SK-N-SH (cell line): ENCODE measurements around the gene RFX2. TPM values are rescaled to one million over a fixed set of nuclear protein-coding genes. Genes with fewer than 3 reads are reported as not detected.

Experiments used
- CTCF ChIA-PET: fragments of 300-600, 350-600 bp; formaldehyde crosslinking; extraction: SDS; loops from one replicate; lab custom pipeline; 2021; lab: Yijun Ruan, JAX
- POLR2A ChIA-PET: fragments of 350-600 bp; sonication (Branson Sonifier 250); formaldehyde crosslinking; extraction: SDS; loops from one replicate; lab custom pipeline; 2020; ENCODE audit warnings: antibody characterized with exemption, inconsistent platforms; lab: Yijun Ruan, JAX
- DNase-seq: peaks from one replicate; pipeline ENCODE4 v3.0.0; 2012
- H2AFZ ChIP-seq: fragments of 200-600 bp; sonication (generic); 2 replicates; pipeline ENCODE4 v1.8.1; 2016; ENCODE audit warnings: antibody characterized with exemption, mild to moderate bottlenecking, low read depth
- H3F3A ChIP-seq: fragments of 200-600 bp; sonication (generic); replicated peaks from 2 replicates; pipeline ENCODE3; 2016; ENCODE audit warnings: antibody characterized with exemption, mild to moderate bottlenecking; ENCODE audit not compliant: insufficient read depth
- H3K27ac ChIP-seq, 2 experiments: fragments of 200-500 bp in 1 of 2; fragments of 200-600 bp in 1 of 2; sonication (Bioruptor generic) in 1 of 2; sonication (generic), shearing (Covaris generic) in 1 of 2; 2 replicates each; pipeline versions ENCODE4 v1.5.1 to v1.6.1; 2014 to 2016; ENCODE audit warnings: low read depth in 2 of 2, inconsistent platforms in 1 of 2, low read length in 1 of 2, mild to moderate bottlenecking in 1 of 2, mixed read lengths in 1 of 2
- H3K27me3 ChIP-seq: fragments of 200-600 bp; sonication (generic), shearing (Covaris generic); 2 replicates; pipeline ENCODE4 v1.6.1; 2016; ENCODE audit warnings: mixed run types; ENCODE audit not compliant: insufficient read depth
- H3K36me3 ChIP-seq, 2 experiments: fragments of 200-500 bp in 1 of 2; fragments of 200-600 bp in 1 of 2; sonication (Bioruptor generic) in 1 of 2; sonication (generic) in 1 of 2; replicated peaks in 1 of 2; 2 replicates each; pipeline versions ENCODE3 to v1.5.1; 2014 to 2016; ENCODE audit warnings: low read length in 1 of 2, mild to moderate bottlenecking in 1 of 2; ENCODE audit not compliant: insufficient read depth in 2 of 2, control insufficient read depth in 1 of 2
- H3K4me1 ChIP-seq, 2 experiments: fragments of 200-500 bp in 1 of 2; fragments of 200-600 bp in 1 of 2; sonication (Bioruptor generic) in 1 of 2; sonication (generic), shearing (Covaris generic) in 1 of 2; 2 replicates each; pipeline versions ENCODE4 v1.5.1 to v1.6.1; 2014 to 2016; ENCODE audit warnings: low read depth in 1 of 2, low read length in 1 of 2, mixed run types in 1 of 2; ENCODE audit not compliant: insufficient read depth in 2 of 2, control insufficient read depth in 1 of 2
- H3K4me2 ChIP-seq: fragments of 200-600 bp; sonication (generic), shearing (Covaris generic); 2 replicates; pipeline ENCODE4 v1.6.1; 2017; ENCODE audit warnings: mixed run types
- H3K4me3 ChIP-seq, 2 experiments: fragments of 200-500 bp in 1 of 2; fragments of 200-600 bp in 1 of 2; sonication (Bioruptor generic) in 1 of 2; sonication (generic), shearing (Covaris generic) in 1 of 2; 2 replicates each; pipeline versions ENCODE4 v1.5.1 to v1.8.1; 2014 to 2016; ENCODE audit warnings: low read depth in 2 of 2, inconsistent platforms in 1 of 2, low read length in 1 of 2, mild to moderate bottlenecking in 1 of 2, mixed read lengths in 1 of 2, moderate library complexity in 1 of 2
- H3K79me2 ChIP-seq: fragments of 200-600 bp; sonication (generic); 2 replicates; pipeline ENCODE4 v1.8.1; 2017; ENCODE audit warnings: mild to moderate bottlenecking; ENCODE audit not compliant: insufficient read depth
- H3K9ac ChIP-seq: fragments of 200-600 bp; sonication (generic); 2 replicates; pipeline ENCODE4 v1.6.1; 2017; ENCODE audit warnings: mixed run types
- H3K9me2 ChIP-seq: fragments of 200-600 bp; sonication (generic); 2 replicates; pipeline ENCODE4 v1.6.1; 2017; ENCODE audit warnings: mixed run types
- H3K9me3 ChIP-seq: fragments of 200-600 bp; sonication (generic); 2 replicates; pipeline ENCODE4 v1.6.1; 2017; ENCODE audit warnings: mixed run types, mild to moderate bottlenecking, moderate library complexity
- H4K20me1 ChIP-seq: fragments of 200-600 bp; sonication (generic); 2 replicates; pipeline ENCODE4 v1.6.1; 2017; ENCODE audit warnings: mild to moderate bottlenecking, mixed run types; ENCODE audit not compliant: insufficient read depth
- CHD2 ChIP-seq: fragments of 150-350 bp; IDR thresholded peaks from 2 replicates; pipeline ENCODE4 v1.6.1; 2018; ENCODE audit warnings: low read length; ENCODE audit not compliant: partially characterized antibody
- ELF1 ChIP-seq: IDR thresholded peaks from 2 replicates; pipeline ENCODE4 v1.4.0; 2012
- EZH2phosphoT487 ChIP-seq: fragments of 200-600 bp; sonication (generic); IDR thresholded peaks from 2 replicates; pipeline ENCODE4 v1.6.1; 2017; ENCODE audit warnings: low read depth, mixed run types, mild to moderate bottlenecking, antibody characterized with exemption, moderate library complexity, borderline replicate concordance
- FOSL2 ChIP-seq: IDR thresholded peaks from 2 replicates; pipeline ENCODE4 v1.4.0; 2012; ENCODE audit warnings: low read depth, mild to moderate bottlenecking, moderate library complexity, borderline replicate concordance
- FOXJ3 ChIP-seq: sonication (generic); formaldehyde crosslinking; IDR thresholded peaks from 2 replicates; pipeline ENCODE4 v1.5.1; 2020; ENCODE audit warnings: mild to moderate bottlenecking, missing genetic modification reagents
- FOXM1 ChIP-seq: IDR thresholded peaks from 2 replicates; pipeline ENCODE4 v1.4.0; 2012; ENCODE audit warnings: low read depth, mild to moderate bottlenecking
- GABPA ChIP-seq: IDR thresholded peaks from 2 replicates; pipeline ENCODE4 v1.4.0; 2012; ENCODE audit warnings: low read depth, mild to moderate bottlenecking
- GATA2 ChIP-seq: sonication (generic); formaldehyde crosslinking; IDR thresholded peaks from 2 replicates; pipeline ENCODE4 v1.5.0; 2020; ENCODE audit warnings: mild to moderate bottlenecking, missing genetic modification reagents
- JUND ChIP-seq: IDR thresholded peaks from 2 replicates; pipeline ENCODE4 v1.4.0; 2012
- MAX ChIP-seq: IDR thresholded peaks from 2 replicates; pipeline ENCODE4 v1.4.0; 2012; ENCODE audit warnings: low read depth
- NFIC ChIP-seq: IDR thresholded peaks from 2 replicates; pipeline ENCODE4 v1.4.0; 2012; ENCODE audit warnings: borderline replicate concordance
- NRF1 ChIP-seq: IDR thresholded peaks from 2 replicates; pipeline ENCODE4 v1.6.1; 2012; ENCODE audit warnings: low read depth, mild to moderate bottlenecking, low read length
- POLR2AphosphoS5 ChIP-seq: IDR thresholded peaks from 2 replicates; pipeline ENCODE4 v1.6.1; 2012; ENCODE audit warnings: low read depth, low read length
- RAD21 ChIP-seq: IDR thresholded peaks from 2 replicates; pipeline ENCODE4 v1.6.1; 2012; ENCODE audit warnings: mild to moderate bottlenecking, low read length
- RCOR1 ChIP-seq: fragments of 150-350 bp; IDR thresholded peaks from 2 replicates; pipeline ENCODE4 v1.6.1; 2017; ENCODE audit warnings: antibody characterized with exemption, low read length
- REST ChIP-seq: IDR thresholded peaks from 2 replicates; pipeline ENCODE4 v1.6.1; 2012; ENCODE audit warnings: mild to moderate bottlenecking, low read depth, low read length, moderate library complexity
- RFX5 ChIP-seq: IDR thresholded peaks from 2 replicates; pipeline ENCODE4 v1.6.1; 2012; ENCODE audit warnings: mild to moderate bottlenecking, improper control_type of control experiment, low read length
- SIN3A ChIP-seq: IDR thresholded peaks from 2 replicates; pipeline ENCODE4 v1.6.1; 2012; ENCODE audit warnings: low read depth, mild to moderate bottlenecking, low read length, moderate library complexity, borderline replicate concordance
- SMC3 ChIP-seq: IDR thresholded peaks from 2 replicates; pipeline ENCODE4 v1.6.1; 2012; ENCODE audit warnings: low read depth, low read length, improper control_type of control experiment
- TAF1 ChIP-seq: IDR thresholded peaks from 2 replicates; pipeline ENCODE4 v1.6.1; 2012; ENCODE audit warnings: low read depth, mild to moderate bottlenecking, low read length, moderate library complexity, borderline replicate concordance
- TEAD4 ChIP-seq: IDR thresholded peaks from 2 replicates; pipeline ENCODE4 v1.4.0; 2012; ENCODE audit warnings: mild to moderate bottlenecking, borderline replicate concordance; ENCODE audit not compliant: insufficient read depth
- ZBTB33 ChIP-seq: IDR thresholded peaks from 2 replicates; pipeline ENCODE4 v1.4.0; 2012; ENCODE audit warnings: low read depth, borderline replicate concordance
- WGBS: methylation state at CpG from one replicate; pipeline ENCODE4 v1.1.6; 2017; ENCODE audit warnings: low lambda C conversion rate; 5-methylcytosine and 5-hydroxymethylcytosine counted together
- polyA plus RNA-seq, 3 experiments: library from polyadenylated mRNA; depleted of rRNA; stranded (reverse); fragments of >200 nt; gene quantifications; 2 replicates each; pipeline ENCODE4 v1.2.3, GENCODE V29; 2012

The RFX2 gene
- polyA plus RNA-seq, 1 of the 3 experiments (the other 2 are of a cell fraction) = 12.6 TPM

- TF ChIP-seq REST = no peak
- TF ChIP-seq GATA2 (CRISPR knock-in tag) = no peak
- no peak for TF ChIP-seq FOSL2
- no peak for TF ChIP-seq RCOR1
- TF ChIP-seq ZBTB33 = no peak
- TF ChIP-seq CHD2 = no peak
- no peak for TF ChIP-seq EZH2phosphoT487
- TF ChIP-seq ELF1 = no peak
- TF ChIP-seq RAD21 = no peak
- TF ChIP-seq FOXM1 = no peak
Measured at GRCh38 chr19:6023936-6024335, 86.4 kb downstream of the RFX2 start (continued).

- Histone ChIP-seq H3K9me2 (no peaks in the 10 kb centered on the region), H4K20me1 (no peaks in the 10 kb centered on the region), H3K4me3 (0 out of 4 replicates have a peak overlapping the region, but pooled peaks of 1 of the 2 experiments have one; percentile 5), H3K4me2 (peak overlapping the region; percentile 69), H3K9me3 (no peaks in the 10 kb centered on the region), H2AFZ (peak overlapping the region; percentile 63; the same call in 1 of the 2 replicates), H3F3A (peaks cover 20% of the 10 kb centered on the region), H3K4me1 (peaks cover 6 to 10% of the 10 kb centered on the region in 2 experiments; a peak in 3 of 4 replicates), H3K9ac (peak overlapping the region; percentile 53), H3K79me2 (no peaks in the 10 kb centered on the region), H3K36me3 (peaks cover 3% of the 10 kb centered on the region in 2 experiments), H3K27ac (peak overlapping the region in 1 of 2 experiments; percentile 85; a peak in 2 of 4 replicates), H3K27me3 (no peaks in the 10 kb centered on the region)
- DNase-seq = peak; percentile 33
- 45% methylated on average over 19 of the region's 21 CpGs for WGBS
- ChIA-PET CTCF (interaction anchor here (0.6 to 9.1 kb wide), 49 partner anchors 8 to 1453 kb away, joined by 3 to 448 read pairs (median 9); partner anchors contain the start of genes DUS3L, NRTN and RANBP3), POLR2A (interaction anchor here (0.8 to 1.7 kb wide), 3 partner anchors 10 to 38 kb away, joined by 3 to 7 read pairs (median 3); no protein-coding TSS in a partner anchor)
- peak; percentile 31; the same call in 1 of the 2 replicates for TF ChIP-seq MAX
- no peak for TF ChIP-seq RAD21
- TF ChIP-seq FOXM1 = no peak
- TF ChIP-seq SMC3 = no peak
- no peak for TF ChIP-seq TAF1
- TF ChIP-seq SIN3A = no peak
- no peak for TF ChIP-seq NRF1
- TF ChIP-seq ELF1 = no peak
- no peak for TF ChIP-seq RCOR1
- no peak for TF ChIP-seq NFIC
- no peak for TF ChIP-seq GABPA
- TF ChIP-seq JUND = no peak
- no peak for TF ChIP-seq CHD2
- no peak for TF ChIP-seq REST
- no peak for TF ChIP-seq RFX5
- no peak for TF ChIP-seq TEAD4
- TF ChIP-seq FOXJ3 = no peak
- no peak for TF ChIP-seq POLR2AphosphoS5
Measured at GRCh38 chr19:6023085-6023682, 87.1 kb downstream of the RFX2 start.
